ENCODE data around the gene ACOT7.

The ACOT7 gene

DNA sequence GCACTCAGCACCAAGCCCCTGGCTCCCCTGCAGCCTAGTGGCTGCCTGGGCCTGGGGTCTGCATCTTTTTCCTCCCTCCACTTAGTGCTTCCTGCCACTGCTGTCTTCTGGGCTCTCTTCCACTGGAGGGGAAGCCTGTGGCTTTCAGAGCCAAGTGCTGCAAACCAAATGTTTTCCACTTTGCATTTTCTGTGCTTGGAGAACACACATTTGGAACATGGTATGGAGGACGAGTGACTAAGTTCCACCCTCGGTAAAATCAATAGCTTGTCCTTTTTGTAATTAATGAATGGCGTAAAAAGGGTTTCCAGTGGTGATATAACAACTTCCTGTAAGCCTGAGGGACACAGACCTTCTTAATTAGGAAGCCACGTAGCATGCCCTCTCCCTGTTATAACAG, 122.6 kb downstream of the ACOT7 start:
- DNase-seq (ENCODE audit: low spot score) = no peak

DNA sequence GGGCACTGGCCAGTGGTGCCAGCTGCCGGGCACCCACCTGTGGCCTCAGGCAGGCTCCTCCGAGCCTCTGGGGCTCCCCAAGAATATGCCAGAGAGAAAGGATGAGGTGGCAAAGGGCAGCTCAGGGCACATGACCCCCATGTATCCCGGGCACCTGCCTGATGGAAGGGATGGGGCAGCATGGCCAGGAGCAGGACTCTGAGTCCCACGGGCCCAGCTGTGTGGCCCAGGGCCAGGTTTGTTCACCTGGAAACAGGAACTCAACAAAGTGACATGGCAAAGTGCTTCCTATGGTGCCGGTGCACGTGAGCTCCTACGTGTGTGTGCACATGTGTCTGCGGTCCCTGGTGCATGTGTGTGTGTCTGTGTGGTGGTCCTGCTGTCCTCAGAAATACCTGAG, 123.2 kb downstream of the ACOT7 start:
- DNase-seq (ENCODE audit: low spot score) = no peak

DNA sequence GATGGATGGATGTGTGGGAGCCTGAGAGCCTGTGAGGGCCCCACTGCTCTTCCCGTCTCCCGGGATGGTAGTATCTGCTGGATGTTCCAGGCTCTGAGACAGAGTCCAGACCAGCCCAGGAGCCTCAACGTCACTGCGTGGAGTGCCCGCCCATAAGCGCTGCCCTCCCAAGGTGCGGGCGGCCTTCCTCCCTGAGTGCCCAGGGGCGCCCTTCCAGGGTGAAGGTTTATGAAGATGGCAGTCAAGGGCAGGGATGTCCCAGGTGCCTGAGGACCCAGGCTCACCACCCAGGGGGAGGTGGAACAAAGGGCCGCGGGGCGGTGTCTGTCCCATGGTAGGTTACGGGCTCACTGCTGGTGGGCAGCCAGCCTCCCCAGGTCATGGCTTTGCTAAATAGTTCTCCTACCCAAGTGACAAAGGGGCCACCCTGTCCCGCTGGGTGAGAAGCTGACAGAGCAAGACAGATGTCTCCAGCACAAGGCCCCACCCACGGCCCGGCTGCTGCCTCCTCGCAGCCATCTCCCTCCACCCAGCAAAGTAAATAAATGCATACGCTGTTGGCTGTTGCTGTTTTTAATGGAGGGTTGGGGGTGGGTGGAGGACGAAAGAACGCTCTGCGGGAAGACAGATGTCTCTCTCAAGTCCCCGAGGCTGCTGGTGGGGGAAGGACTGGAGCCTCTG, 123.7 kb downstream of the ACOT7 start:
- no peak for DNase-seq (ENCODE audit: low spot score)

DNA sequence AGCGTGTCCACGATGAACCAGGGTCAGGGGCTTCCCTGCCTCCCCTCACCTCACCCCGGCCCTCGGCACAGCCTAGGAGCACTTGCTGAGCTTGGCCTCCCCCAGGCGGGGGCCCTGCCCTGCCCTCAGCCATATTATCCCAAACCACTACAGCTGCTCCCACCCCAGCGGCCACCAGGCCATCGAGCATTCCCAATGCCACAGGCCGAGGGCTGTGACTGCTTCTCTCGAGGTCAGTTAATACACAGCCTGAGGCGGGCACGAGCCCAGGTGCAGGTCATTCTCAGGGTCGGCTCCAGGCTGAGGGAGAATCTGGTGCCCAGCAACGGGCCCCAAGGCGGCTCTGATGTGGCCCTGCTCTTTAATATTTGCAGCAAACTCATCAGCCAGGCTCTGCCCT, 124.3 kb downstream of the ACOT7 start:
- DNase-seq (ENCODE audit: low spot score) = no peak

DNA sequence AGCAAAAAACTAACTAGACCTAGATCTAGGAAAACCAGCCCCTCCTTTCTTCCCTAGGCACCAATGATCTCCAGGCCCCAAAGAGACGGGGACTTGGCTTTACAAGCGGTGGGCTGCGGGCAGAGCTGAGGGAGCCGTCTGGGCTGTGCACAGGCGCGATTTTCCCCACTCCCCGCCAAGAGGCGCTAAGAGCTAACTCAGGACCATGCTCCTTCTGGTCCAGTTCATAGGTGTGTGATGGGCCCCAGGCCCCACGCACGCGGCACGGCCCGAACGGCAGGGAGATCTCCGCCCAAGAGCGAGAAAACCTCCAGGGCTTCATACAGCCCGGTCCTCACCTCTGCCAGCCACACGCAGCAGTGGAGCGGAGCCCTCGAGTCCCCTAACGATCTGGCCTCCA, 125.2 kb downstream of the ACOT7 start:
- no peak for DNase-seq (ENCODE audit: low spot score)

DNA sequence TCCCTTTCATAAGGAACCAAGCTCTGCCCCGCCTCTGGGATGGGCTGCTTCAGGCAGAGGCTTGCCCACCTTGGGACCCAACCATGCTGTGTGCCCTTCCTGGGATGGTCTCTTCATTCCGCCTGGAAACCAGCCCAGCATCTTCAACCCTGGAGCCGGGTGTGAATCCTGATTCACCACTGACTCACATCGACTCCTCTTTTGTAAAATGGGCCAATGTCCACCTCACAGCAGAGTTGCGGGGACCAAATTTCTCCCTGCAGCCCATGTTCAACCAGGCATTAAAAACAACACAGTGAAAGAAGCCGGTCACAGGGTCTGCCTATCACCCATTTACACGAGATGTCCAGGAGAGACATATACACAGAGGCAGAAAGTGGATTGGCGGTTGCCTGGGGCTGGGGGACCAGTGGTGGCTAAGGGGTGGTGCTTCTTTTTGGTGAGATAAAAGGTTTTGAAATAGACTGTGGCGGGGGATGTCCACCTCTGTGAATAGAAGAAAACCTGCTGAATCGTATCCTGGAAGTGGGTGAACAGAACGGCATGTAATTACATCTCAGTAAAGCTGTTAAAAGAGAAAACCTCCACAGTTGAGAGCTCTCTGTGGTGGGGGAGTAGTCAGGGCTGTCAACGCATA, 125.8 kb downstream of the ACOT7 start:
- peak; percentile 64 for DNase-seq (ENCODE audit: low spot score)

DNA sequence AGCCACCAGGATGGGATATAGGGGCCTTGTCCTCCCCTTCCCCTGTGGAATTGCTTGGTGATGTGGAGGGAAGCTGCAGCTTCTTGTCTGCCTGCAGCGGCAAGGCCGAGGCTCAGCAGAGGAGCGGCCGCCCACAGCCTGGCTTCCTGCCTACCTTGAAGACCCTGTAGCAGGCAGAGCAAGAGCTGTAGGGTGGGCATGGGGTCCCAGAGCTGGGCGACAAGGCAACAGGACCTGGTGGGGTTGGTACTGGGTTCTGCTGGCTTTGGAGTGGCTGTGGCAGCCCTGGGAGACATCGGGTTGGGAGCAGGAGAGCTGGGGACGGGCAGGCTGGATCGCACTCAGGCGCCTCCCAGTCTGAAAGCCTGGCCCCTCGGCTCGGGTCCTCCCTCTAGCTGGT, 126.9 kb downstream of the ACOT7 start:
- DNase-seq (ENCODE audit: low spot score) = no peak

DNA sequence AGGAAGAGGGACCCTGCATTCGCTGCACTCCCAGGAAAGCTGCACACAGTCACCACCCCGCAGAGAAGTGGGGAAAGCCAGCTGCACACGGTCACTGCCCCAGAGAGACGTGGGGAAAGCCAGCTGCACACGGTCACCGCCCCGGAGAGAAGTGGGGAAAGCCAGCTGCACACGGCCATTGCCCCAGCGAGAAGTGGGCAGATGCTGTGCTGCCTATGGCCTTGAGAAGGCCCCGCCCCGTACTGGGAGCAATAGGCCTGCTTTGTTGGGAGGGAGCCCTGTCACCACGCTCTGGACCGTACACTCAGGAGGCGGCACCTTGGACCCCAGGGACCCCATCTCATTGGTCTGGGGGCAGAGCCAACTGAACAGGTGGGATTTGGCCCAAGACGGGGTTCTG, 128.4 kb downstream of the ACOT7 start:
- DNase-seq (ENCODE audit: low spot score) = no peak

DNA sequence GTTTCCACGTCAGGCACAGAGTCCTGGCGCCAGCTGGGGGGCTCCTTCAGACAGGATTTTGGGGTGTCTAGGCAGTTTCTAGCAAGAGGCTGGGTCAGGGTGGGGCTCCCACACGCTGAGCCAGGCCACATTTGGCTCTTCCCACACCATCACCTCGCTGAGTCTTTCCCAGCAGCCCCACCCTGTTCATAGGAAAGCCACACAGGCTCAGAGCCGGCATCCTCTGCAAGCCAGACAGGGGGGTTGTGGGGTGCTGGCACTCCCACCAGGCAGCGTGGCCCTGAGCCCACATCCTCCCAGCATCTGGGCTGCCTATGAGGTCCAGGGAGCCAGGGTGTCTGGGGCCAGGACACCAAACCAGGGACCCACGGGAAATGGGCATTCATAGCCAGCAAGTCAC, 129.9 kb downstream of the ACOT7 start:
- no peak for DNase-seq (ENCODE audit: low spot score)

DNA sequence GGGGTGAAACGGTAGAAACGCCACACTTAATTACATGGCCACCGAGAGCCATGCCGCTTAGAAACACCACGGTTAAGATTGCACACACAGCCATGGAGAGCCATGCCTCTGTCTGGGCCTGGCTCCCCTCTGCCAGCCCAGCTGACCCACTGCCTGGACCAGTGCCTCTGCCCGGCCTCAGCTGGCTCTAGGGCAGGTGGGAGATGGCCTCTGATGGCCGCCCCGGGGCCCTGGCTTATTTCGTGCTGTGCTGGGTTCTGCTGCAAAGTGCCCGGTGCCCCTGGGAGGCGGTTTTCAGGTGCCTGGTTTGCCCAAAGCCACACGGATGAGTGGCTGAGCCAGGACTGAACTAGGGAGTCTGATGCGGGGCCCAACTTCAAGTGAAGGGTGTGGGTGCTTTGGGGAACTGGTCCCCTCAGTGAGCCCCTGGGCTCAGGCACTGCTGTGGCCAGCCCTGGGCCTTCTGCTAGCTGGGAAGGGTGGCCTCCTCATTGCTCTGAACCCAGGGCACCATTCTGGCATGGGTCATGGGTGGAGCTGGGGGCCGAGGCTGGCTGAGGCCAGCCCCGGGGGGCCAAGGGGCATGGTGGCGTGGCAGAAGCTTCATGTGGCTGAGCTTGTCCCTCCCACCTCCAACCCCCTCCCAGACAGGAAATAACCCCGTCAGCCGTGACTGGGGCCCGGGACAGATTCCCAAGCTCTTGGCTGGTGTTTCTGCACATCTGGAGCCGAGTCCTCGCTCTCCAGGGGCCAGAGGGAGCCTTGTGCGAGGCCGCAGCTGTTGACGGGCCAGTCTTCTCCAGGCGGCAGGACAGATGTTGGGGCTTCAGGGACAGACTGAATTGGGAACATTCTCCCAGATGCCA, 130.8 kb downstream of the ACOT7 start:
- DNase-seq (ENCODE audit: low spot score) = no peak

DNA sequence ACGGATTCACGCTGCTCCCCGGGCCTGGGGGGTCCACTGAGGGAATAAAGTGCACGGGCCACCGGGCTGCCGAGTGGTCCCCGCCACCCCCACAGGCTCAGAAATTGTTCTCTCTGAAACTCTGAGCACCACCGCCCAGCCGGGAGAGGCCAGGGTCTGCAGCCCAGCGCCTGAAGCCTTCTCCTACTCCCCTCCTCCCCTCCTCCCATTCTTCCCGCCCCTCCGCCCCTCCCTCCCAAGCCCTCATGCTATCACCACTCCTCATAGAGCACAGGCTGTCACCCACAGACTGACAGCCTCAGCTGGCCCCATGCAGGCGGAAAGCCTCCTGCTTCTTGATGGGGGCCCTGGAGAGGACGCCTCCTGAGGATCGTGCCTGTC, 132.0 kb downstream of the ACOT7 start:
- no peak for DNase-seq (ENCODE audit: low spot score)

DNA sequence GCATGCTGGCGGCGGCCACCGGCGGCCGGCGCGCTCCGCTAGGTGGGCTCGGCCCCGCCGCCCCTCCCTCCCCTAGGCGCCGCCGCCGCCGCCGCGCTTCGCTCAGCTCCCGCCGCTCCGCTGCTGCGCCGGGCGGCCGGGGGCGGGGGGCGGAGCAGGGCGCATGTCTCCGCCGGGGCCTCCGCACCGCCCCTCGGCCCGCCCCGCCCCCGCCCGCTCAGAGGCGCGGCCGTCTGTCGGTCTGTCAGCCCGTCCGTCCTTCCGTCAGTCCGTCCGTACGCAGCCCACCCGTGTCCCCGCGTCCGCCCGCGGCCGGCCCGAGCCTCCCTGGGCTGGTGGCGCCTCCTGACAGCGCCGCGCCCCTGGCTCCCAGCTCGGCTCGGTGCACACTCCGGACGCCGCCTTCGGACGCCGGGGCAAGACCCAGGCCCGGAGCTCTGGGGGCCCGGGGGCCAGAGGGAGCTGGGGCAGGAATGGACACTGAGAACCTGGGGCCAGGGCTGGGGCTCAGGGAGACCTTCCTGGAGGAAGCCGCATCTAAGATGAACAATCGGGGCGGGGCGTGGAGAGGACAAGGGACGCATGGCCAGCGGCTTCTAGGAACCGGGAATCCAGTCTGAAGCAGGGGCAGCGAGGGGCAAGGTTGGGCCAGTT, 132.5 kb downstream of the ACOT7 start, which contains the start of gene GPR153:
Gene GPR153 (minus strand): TSS at position 138 of the 654 bp plus-strand sequence. CDS start 6,193 bp downstream, outside the sequence.
- peak; percentile 86 for DNase-seq (ENCODE audit: low spot score)

DNA sequence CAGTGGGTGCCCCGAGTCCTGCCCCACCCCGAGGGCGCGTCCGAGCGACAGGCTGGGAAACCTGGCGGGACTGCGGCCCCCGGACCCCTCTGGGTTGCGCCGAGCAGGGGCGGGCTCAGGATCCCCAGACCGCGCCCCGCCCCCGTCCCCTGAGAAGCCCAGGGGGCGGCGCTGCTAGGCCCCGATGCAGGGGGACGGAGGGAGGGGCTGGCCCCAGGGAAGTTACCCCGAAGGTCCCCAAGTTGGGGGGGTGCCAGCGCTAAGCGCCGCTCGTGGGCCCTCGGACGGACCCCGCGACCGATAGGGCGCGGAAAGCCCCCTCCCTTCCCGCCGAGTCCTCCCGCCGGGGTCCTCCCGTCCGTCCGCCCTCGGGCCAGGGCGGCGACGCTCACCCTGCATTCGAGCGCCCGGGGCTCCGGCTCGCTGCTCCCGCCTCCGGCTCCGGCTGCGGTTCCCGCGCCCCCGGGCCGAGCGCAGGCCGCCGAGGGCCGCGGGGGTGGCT, 133.1 kb downstream of the ACOT7 start:
- no peak for DNase-seq (ENCODE audit: low spot score)

DNA sequence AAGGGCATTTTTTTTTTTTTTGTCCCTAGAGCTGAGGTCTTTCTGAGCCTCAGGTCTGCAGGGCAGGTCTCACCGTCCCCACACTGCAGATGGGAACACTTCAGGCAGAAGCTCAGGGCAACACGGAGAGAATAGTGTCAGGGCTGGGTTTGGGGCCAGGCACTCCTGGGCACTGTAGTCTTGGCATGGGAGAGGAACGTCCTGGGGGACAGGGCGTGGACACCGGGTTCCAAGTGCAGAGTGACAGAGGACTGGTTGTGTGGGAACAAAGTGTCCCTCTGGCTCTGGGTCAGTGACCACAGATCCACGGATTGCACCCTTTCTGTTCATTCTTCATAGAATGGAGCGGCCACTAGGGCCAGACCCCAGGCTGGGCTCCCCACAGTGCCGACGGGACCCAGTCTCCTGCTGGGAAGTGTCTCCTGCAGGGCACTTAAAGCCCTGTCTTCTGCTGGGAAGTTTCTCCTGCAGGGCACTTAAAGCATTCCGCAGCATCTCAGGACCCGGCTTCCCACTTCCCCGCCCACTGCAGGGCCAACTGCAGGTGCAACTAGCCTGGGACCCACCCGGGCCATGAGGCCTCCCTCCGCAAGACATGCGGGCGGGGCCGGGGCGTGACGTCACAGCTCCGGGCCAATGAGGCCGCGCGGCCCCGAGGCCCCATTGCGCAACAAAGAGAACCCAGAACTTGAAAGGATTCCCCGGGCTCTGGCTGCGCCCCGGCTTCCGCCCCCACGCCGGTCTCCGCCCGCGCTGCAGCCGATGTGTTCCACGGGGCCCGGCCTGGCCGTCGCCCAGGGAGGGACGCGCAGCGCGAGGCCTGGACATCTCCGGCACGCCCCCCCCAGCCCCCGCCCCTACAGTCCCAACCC, 133.8 kb downstream of the ACOT7 start:
- DNase-seq (ENCODE audit: low spot score) = peak; percentile 95

DNA sequence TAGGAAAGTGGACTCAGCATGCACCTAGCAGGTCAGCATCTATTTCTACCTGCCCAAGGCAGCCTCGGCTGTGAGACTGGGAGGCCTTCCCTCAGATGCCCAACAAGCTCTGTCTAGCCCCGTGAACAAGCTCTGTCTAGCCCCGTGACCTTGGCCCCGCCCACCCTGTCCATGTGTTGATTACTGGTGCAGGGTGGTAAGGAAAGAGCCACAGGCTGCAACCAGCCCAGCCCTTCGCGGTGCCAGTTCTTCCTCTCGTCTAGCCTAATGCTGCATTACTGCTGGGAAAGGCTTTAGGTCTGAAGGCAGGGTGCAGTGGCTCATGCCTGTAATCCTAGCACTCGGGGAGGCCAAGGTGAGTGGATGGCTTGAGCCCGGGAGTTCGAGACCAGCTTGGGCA, 134.9 kb downstream of the ACOT7 start:
- DNase-seq (ENCODE audit: low spot score) = no peak

DNA sequence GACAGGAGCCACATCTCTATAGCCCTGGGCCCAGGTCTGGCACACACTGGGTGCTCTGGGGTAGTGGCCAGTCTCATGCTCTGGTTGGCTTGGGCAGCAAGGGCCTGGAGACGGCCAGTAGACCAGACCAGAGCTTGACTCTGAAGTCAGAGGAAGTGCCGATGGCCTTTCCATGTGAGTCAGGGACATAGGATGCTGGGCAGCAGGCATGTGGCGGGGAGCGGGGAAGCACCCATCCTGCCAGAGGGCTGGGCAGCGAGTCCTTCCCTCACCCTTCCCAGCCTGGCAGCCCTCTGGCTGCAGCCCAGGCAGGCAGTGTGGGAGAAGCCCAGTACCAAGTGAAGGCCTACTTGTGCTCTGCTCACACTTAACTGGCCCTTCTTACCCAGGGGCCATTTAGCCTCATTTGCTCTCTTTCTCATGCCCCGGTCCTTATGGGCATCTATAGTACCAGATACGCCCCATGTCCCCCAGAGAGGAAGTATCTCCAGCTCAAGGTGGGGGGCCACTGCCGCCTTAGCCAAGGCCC, 136.0 kb downstream of the ACOT7 start:
- DNase-seq (ENCODE audit: low spot score) = no peak

DNA sequence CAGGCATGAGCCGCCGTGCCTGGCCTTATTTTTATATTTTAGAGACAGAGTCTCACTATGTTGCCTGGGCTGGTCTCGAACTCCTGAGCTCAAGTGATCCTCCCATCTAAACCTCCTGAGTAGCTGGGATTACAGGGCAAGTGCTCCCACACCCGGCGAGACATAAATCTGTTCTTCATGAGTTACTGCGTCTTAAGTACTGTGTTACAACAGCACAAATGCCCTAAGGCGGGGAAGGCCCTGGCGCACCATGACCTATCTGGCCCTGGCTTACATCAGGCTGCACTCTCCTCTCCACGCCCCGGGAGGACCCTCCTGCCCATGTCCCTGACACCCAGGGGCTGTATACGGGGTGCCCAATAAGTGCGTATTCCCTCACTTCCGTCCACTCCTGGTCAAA, 136.9 kb downstream of the ACOT7 start:
- no peak for DNase-seq (ENCODE audit: low spot score)

DNA sequence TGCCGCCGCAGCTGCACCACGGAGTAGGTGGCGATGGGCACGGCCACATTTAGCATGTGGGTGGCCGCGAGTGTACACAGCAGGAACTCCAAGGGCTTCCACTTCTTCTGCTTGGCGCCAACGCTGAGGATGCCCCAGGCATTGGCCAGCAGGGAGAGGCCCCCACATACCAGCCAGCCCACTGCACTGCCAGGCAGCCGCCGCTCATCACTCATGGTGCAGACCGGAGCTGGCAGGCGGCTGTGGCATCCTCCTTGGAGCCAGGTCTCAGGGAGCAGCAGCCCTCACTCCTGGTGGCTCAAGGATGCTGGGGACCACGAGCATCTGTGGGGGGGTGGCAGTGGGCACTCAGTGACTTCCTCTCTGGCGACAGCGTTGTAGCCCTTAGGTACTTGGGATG, 138.9 kb downstream of the ACOT7 start:
- DNase-seq (ENCODE audit: low spot score) = no peak

DNA sequence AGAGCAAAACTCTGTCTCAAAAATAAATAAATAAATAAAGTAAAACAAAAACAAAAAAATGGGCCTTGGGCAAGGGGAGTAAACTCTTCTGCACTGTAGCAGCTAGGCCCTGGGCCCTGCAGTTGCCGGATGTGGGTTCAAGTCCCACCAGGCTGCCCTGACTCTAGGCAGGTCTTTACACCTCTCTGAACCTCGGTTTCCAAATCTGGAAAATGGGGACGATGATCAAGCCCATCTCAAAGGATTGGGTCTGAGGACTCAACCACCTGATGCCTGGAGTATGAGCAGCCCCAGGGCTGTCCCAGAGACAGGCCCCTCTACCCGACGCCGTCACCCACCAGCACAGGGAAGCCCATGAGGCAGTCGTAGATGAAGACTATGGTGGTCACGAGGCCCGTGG, 140.2 kb downstream of the ACOT7 start:
- no peak for DNase-seq (ENCODE audit: low spot score)

DNA sequence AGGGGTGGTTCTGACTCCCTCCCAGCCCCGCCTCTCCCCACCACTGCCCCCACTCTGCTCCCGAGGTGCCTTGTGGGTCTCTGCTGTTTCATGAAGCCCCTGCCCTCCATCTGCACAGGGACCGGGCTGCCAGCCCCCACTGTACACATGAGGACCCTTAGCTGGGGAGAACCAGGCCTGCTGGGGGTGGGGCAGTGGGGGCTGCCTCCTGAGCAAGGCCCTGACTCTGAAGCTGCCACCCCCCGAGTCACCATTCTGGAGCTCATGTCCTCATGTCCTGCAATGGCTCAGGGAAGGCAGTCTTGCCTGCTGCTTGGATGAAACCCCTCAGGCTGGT, 141.2 kb downstream of the ACOT7 start:
- DNase-seq (ENCODE audit: low spot score) = no peak

DNA sequence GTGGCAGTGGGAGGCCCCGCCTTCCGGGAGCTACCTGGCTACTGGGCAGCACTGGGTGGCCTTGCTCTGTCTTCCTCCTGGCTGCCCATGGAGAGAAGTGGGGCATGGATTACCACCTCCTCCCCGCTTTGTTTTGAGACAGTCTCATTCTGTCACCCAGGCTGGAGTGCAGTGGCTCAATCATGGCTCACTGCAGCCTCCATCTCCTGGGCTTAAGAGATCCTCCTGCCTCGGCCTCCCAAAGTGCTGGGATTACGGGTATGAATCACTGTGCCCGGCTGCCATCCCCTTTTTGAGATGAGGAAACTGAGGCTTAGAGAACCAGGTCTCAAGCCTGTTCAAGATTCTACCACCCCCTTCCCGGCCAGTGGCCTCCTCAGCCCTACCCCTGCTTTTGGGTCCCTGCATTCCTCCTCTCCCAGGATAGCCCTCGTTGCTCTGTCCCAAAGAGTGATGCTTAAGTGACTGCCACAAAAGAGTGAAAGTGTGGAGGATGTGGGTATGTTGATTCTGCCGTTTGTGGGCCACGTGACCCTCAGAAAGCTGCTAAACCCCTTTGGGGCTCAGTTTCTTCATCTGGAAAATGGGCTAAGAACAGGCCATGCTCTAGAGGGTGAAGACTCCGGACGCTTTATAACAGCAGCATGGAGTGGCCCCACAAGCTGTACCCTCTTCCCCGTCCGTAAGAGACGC, 141.7 kb downstream of the ACOT7 start:
- DNase-seq (ENCODE audit: low spot score) = no peak

Data from AG08396 (cell line).